ENCODE results near the gene CFAP126. TPM values are rescaled to one million over a fixed set of nuclear protein-coding genes. Genes with fewer than 3 reads are reported as not detected.

The CFAP126 gene
- total RNA-seq, 2 experiments from 2014 or later, result not detected

Other genes starting within 250 kb of the CFAP126 start
- gene PFDN2, start 249.8 kb downstream of the CFAP126 start, total RNA-seq, result 10 to 100 TPM; 54.1 to 62.3 TPM
- gene NIT1, start 249.8 kb downstream of the CFAP126 start, total RNA-seq, result 10 to 100 TPM; 44.7 to 49.3 TPM
- gene DEDD, start 235.2 kb downstream of the CFAP126 start, total RNA-seq, result 10 to 100 TPM; 39.8 to 40.3 TPM
- gene UFC1, start 213.9 kb downstream of the CFAP126 start, total RNA-seq, result 10 to 100 TPM; 95.9 to 98.1 TPM
- gene USP21, start 208.4 kb downstream of the CFAP126 start, total RNA-seq, result 10 to 100 TPM; 40.7 to 46.8 TPM
- gene PPOX, start 201.4 kb downstream of the CFAP126 start, total RNA-seq, result 10 to 100 TPM; 47.0 to 53.0 TPM
- 10 to 100 TPM; 54.5 to 54.8 TPM for gene B4GALT3, start 190.4 kb downstream of the CFAP126 start, total RNA-seq
- 1 to 10 TPM; 2.5 to 3.5 TPM for gene ADAMTS4, start 168.8 kb downstream of the CFAP126 start, total RNA-seq
- gene NDUFS2, start 165.5 kb downstream of the CFAP126 start, total RNA-seq, result 10 to 100 TPM; 80.6 to 92.8 TPM
- 10 to 100 TPM; 18.9 to 22.1 TPM for gene FCER1G, start 152.6 kb downstream of the CFAP126 start, total RNA-seq
- gene APOA2, start 144.2 kb downstream of the CFAP126 start, total RNA-seq, result not detected
- gene TOMM40L, start 141.8 kb downstream of the CFAP126 start, total RNA-seq, result 10 to 100 TPM; 13.7 to 17.4 TPM
- not detected for gene NR1I3, start 129.7 kb downstream of the CFAP126 start, total RNA-seq
- gene PCP4L1, start 109.1 kb downstream of the CFAP126 start, total RNA-seq, result 1 to 10 TPM in 1 of 2 experiments, under 1 TPM in 1; 0.91 to 1.1 TPM
- gene MPZ, start 57.9 kb downstream of the CFAP126 start, total RNA-seq, result 1 to 10 TPM; 8.4 to 9.5 TPM
- 100 to 1,000 TPM; 148 to 150 TPM for gene SDHC, start 53.5 kb downstream of the CFAP126 start, total RNA-seq
- gene FCGR2A, start 137.6 kb upstream of the CFAP126 start, total RNA-seq, result 1 to 10 TPM; 1.3 to 2.4 TPM
- gene HSPA6, start 156.7 kb upstream of the CFAP126 start, total RNA-seq, result 1 to 10 TPM; 1.2 to 1.4 TPM
- gene FCGR3A, start 181.9 kb upstream of the CFAP126 start, total RNA-seq, result 1 to 10 TPM; 1.9 to 2.3 TPM

Data from activated naive CD8-positive, alpha-beta T cell treated with anti-CD3 and anti-CD28 coated beads, Interleukin-2, amount 10 ng/mL, durations not matched to agents 7 days and 5 days (primary cell).